GM19023 (cell line): ENCODE results near the gene RBX1.
"Not testable (repeated sequence)": the region's sequence is repeated elsewhere in the genome, so short reads cannot be mapped to it uniquely, and the experiment has no call there.

Experiments used
- ATAC-seq: cut with Tn5 transposase; IDR thresholded peaks from one replicate; pipeline ENCODE4 v1.9.1; 2021; ENCODE audit warnings: mild to moderate bottlenecking, moderate library complexity; ENCODE audit not compliant: unreplicated experiment

The RBX1 gene

GRCh38 chr22:40967111-40967760, 16.1 kb downstream of the RBX1 start:
- ATAC-seq: no peak

- no peak for ATAC-seq
Observed at GRCh38 chr22:40972587-40972986, 21.4 kb downstream of the RBX1 start.

- ATAC-seq: no peak
Observed at GRCh38 chr22:40973144-40973543, 22.0 kb downstream of the RBX1 start.

- ATAC-seq: no peak
Observed at GRCh38 chr22:40975366-40975765, 24.2 kb downstream of the RBX1 start.

GRCh38 chr22:40976866-40977700, 25.9 kb downstream of the RBX1 start:
- ATAC-seq: no peak

GRCh38 chr22:40979198-40979597, 28.0 kb downstream of the RBX1 start:
- no peak for ATAC-seq

- no peak for ATAC-seq
Observed at GRCh38 chr22:40979871-40980270, 28.7 kb downstream of the RBX1 start.

GRCh38 chr22:40982482-40983385, 31.6 kb downstream of the RBX1 start:
- ATAC-seq: no peak

GRCh38 chr22:40991298-40991697, 40.1 kb downstream of the RBX1 start:
- no peak for ATAC-seq

- ATAC-seq: no peak
Observed at GRCh38 chr22:40995821-40996220, 44.6 kb downstream of the RBX1 start.

GRCh38 chr22:40997520-40997919, 46.3 kb downstream of the RBX1 start:
- no peak for ATAC-seq

GRCh38 chr22:41000040-41000565, 48.9 kb downstream of the RBX1 start:
- no peak for ATAC-seq

- no peak for ATAC-seq
Observed at GRCh38 chr22:41000941-41001721, 50.0 kb downstream of the RBX1 start.

GRCh38 chr22:41001722-41002122, 50.5 kb downstream of the RBX1 start:
- no peak for ATAC-seq

- not testable (repeated sequence) for ATAC-seq
Observed at GRCh38 chr22:41002386-41002785, 51.2 kb downstream of the RBX1 start.

- ATAC-seq: no peak
Observed at GRCh38 chr22:41003066-41003465, 51.9 kb downstream of the RBX1 start.

- ATAC-seq: no peak
Observed at GRCh38 chr22:41003976-41004375, 52.8 kb downstream of the RBX1 start.

GRCh38 chr22:41009222-41009948, 58.2 kb downstream of the RBX1 start:
- no peak for ATAC-seq

- no peak for ATAC-seq
Observed at GRCh38 chr22:41015003-41015402, 63.8 kb downstream of the RBX1 start.
